HUES48 (cell line): ENCODE data around the gene LRRC9.

Experiments used
- H3K27ac ChIP-seq: one replicate; pipeline ENCODE4 v1.7.0; 2013; ENCODE audit warnings: low read depth, low read length, inconsistent platforms
- H3K27me3 ChIP-seq: 2 replicates; pipeline ENCODE4 v1.6.1; 2013; ENCODE audit warnings: mild to moderate bottlenecking, low read length; ENCODE audit not compliant: control insufficient read depth, insufficient read depth
- H3K36me3 ChIP-seq: 2 replicates; pipeline ENCODE4 v1.6.1; 2013; ENCODE audit warnings: low read length; ENCODE audit not compliant: control insufficient read depth, insufficient read depth
- H3K4me1 ChIP-seq: 2 replicates; pipeline ENCODE4 v1.6.1; 2013; ENCODE audit warnings: mild to moderate bottlenecking, low read length; ENCODE audit not compliant: control insufficient read depth, insufficient read depth
- H3K4me3 ChIP-seq: 2 replicates; pipeline ENCODE4 v1.5.1; 2013; ENCODE audit warnings: mild to moderate bottlenecking, low read depth, low read length
- H3K9ac ChIP-seq: 2 replicates; pipeline ENCODE4 v1.6.1; 2013; ENCODE audit warnings: mild to moderate bottlenecking, low read depth, low read length, moderate library complexity
- H3K9me3 ChIP-seq: 2 replicates; pipeline ENCODE4 v1.6.1; 2013; ENCODE audit warnings: low read length; ENCODE audit not compliant: control insufficient read depth, insufficient read depth

The LRRC9 gene

GRCh38 chr14:59919570-59920377, at the start of gene LRRC9:
Gene LRRC9, plus strand, starts transcription at chr14:59920144.
- Histone ChIP-seq H3K36me3 (no peaks in the 10 kb centered on the region), H3K9ac (peak within 1 kb of the TSS; percentile 83), H3K27me3 (no peaks in the 10 kb centered on the region), H3K9me3 (no peaks in the 10 kb centered on the region), H3K4me1 (0 out of 2 replicates have a peak, but pooled peaks cover 7% of the 10 kb centered on the region), H3K27ac (peak within 1 kb of the TSS; percentile 98), H3K4me3 (peak within 1 kb of the TSS; percentile 95)

- Histone ChIP-seq H3K27me3 (peaks cover 64% of the 10 kb centered on the region), H3K9me3 (no peaks in the 10 kb centered on the region), H3K4me1 (no peaks in the 10 kb centered on the region), H3K27ac (no peak within 1 kb of the TSS), H3K9ac (no peak within 1 kb of the TSS), H3K4me3 (peak within 1 kb of the TSS; percentile 63), H3K36me3 (no peaks in the 10 kb centered on the region)
Observed at GRCh38 chr14:59870277-59871165, 49.4 kb upstream of the LRRC9 start, which contains the start of gene RTN1. Gene RTN1, minus strand, starts transcription at chr14:59870776. Its CDS starts 146 bp downstream, at chr14:59870630.

- no peak overlapping the region for H3K27ac ChIP-seq
- peaks cover 64% of the 10 kb centered on the region for H3K27me3 ChIP-seq
- H3K4me1 ChIP-seq: no peaks in the 10 kb centered on the region
- H3K9me3 ChIP-seq: no peaks in the 10 kb centered on the region
- no peaks in the 10 kb centered on the region for H3K36me3 ChIP-seq
- no peak overlapping the region for H3K9ac ChIP-seq
- H3K4me3 ChIP-seq: peak overlapping the region; percentile 63
Observed at GRCh38 chr14:59871166-59871495, 48.8 kb upstream of the LRRC9 start.

GRCh38 chr14:59882957-59883356, 37.0 kb upstream of the LRRC9 start:
- no peak overlapping the region for H3K27ac ChIP-seq
- H3K4me1 ChIP-seq: no peaks in the 10 kb centered on the region
- H3K36me3 ChIP-seq: no peaks in the 10 kb centered on the region
- no peak overlapping the region for H3K4me3 ChIP-seq
- H3K9me3 ChIP-seq: no peaks in the 10 kb centered on the region
- H3K9ac ChIP-seq: no peak overlapping the region
- H3K27me3 ChIP-seq: no peaks in the 10 kb centered on the region

GRCh38 chr14:59890676-59891075, 29.3 kb upstream of the LRRC9 start:
- H3K36me3 ChIP-seq: no peaks in the 10 kb centered on the region
- H3K4me1 ChIP-seq: no peaks in the 10 kb centered on the region
- no peak overlapping the region for H3K9ac ChIP-seq
- H3K4me3 ChIP-seq: no peak overlapping the region
- H3K9me3 ChIP-seq: no peaks in the 10 kb centered on the region
- no peaks in the 10 kb centered on the region; the same call in 1 of the 2 replicates for H3K27me3 ChIP-seq
- H3K27ac ChIP-seq: no peak overlapping the region

GRCh38 chr14:59895721-59896120, 24.2 kb upstream of the LRRC9 start:
- Histone ChIP-seq H3K4me1 (no peaks in the 10 kb centered on the region), H3K27ac (no peak overlapping the region), H3K9me3 (no peaks in the 10 kb centered on the region), H3K9ac (no peak overlapping the region), H3K4me3 (no peak overlapping the region), H3K36me3 (no peaks in the 10 kb centered on the region), H3K27me3 (no peaks in the 10 kb centered on the region; the same call in 1 of the 2 replicates)

- no peak overlapping the region for H3K9ac ChIP-seq
- H3K9me3 ChIP-seq: no peaks in the 10 kb centered on the region
- no peaks in the 10 kb centered on the region; the same call in 1 of the 2 replicates for H3K27me3 ChIP-seq
- no peak overlapping the region for H3K4me3 ChIP-seq
- no peak overlapping the region for H3K27ac ChIP-seq
- H3K4me1 ChIP-seq: no peaks in the 10 kb centered on the region
- no peaks in the 10 kb centered on the region for H3K36me3 ChIP-seq
Observed at GRCh38 chr14:59897757-59898383, 22.1 kb upstream of the LRRC9 start.

- Histone ChIP-seq H3K36me3 (no peaks in the 10 kb centered on the region), H3K27me3 (no peaks in the 10 kb centered on the region; the same call in 1 of the 2 replicates), H3K27ac (no peak overlapping the region), H3K9ac (no peak overlapping the region), H3K9me3 (no peaks in the 10 kb centered on the region), H3K4me3 (no peak overlapping the region), H3K4me1 (no peaks in the 10 kb centered on the region)
Observed at GRCh38 chr14:59900556-59900955, 19.4 kb upstream of the LRRC9 start.

GRCh38 chr14:59904184-59904583, 15.8 kb upstream of the LRRC9 start:
- H3K27ac ChIP-seq: no peak overlapping the region
- no peaks in the 10 kb centered on the region for H3K27me3 ChIP-seq
- H3K4me3 ChIP-seq: no peak overlapping the region
- no peaks in the 10 kb centered on the region for H3K9me3 ChIP-seq
- no peaks in the 10 kb centered on the region for H3K4me1 ChIP-seq
- no peak overlapping the region for H3K9ac ChIP-seq
- no peaks in the 10 kb centered on the region for H3K36me3 ChIP-seq

- Histone ChIP-seq H3K9ac (no peak overlapping the region), H3K27me3 (no peaks in the 10 kb centered on the region), H3K36me3 (no peaks in the 10 kb centered on the region), H3K9me3 (no peaks in the 10 kb centered on the region), H3K27ac (no peak overlapping the region), H3K4me3 (no peak overlapping the region), H3K4me1 (no peaks in the 10 kb centered on the region)
Observed at GRCh38 chr14:59905188-59905587, 14.8 kb upstream of the LRRC9 start.
